ENCODE results near the gene RAB40C.

Gene RAB40C

DNA sequence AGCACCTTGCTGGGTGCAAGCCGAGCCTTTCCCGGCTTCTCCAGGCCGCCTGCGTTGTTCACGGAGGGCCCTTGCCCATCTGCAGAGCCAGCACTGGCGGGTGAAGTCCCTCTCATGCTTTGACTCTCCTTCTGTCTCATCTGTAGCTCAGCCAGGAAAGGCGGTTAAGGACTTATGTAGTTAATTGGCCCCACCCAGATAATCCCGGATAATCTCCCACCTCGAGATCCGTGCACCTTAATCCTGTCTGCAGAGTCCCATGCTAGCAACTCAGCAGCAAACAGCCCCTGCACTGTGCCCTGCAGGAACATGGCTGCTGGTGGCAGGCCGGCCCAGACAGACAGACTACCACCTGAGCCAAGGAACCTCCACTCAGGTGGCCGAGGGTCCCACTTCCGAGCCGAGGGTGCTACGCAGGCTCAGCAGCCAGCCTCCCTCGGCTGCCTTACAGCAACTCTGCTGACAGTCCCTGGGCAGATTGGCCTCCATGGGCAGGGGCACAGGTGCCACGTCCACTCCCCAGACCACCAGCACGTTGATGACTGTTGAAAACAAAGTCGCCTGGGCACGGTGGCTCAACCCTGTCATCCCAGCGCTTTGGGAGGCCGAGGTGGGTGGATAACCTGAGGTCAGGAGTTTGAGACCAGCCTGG lies 16.9 kb downstream of the RAB40C start:
- Histone ChIP-seq H3K4me1 (ENCODE audit: control insufficient read depth, insufficient read depth, low read length, unreplicated experiment) (no peaks in the 10 kb centered on the region), H3K27ac (ENCODE audit: low read depth, low read length) (no peak overlapping the region), H3K4me3 (ENCODE audit: low read depth, low read length) (no peak overlapping the region), H3K27me3 (ENCODE audit: insufficient read depth, low read length) (no peaks in the 10 kb centered on the region), H3K79me2 (ENCODE audit: control insufficient read depth, insufficient read depth, low read length, unreplicated experiment) (peaks cover 3% of the 10 kb centered on the region), H3K36me3 (ENCODE audit: insufficient read depth, low read length) (no peaks in the 10 kb centered on the region), H2AFZ (ENCODE audit: low read length, unreplicated experiment) (no peak overlapping the region)

DNA sequence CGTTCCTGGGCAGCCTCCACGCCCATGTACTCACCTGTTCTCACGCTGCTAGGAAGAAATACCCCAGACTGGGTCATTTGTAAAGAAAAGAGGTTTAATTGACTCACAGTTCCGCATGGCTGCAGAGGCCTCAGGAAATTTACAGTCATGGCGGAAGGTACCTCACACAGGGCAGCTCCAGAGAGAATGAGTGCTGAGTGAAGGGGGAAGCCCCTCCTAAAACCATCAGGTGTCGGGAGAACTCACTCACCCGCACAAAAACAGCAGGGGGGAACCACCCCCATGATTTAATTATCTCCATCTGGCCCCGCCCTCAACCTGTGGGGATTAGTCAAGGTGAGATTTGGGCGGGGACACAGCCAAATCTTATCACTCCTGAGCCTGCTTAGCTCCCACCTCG lies 18.2 kb downstream of the RAB40C start:
- no peak overlapping the region for H3K27ac ChIP-seq (ENCODE audit: low read depth, low read length)
- H3K27me3 ChIP-seq (ENCODE audit: insufficient read depth, low read length), result no peaks in the 10 kb centered on the region
- H3K36me3 ChIP-seq (ENCODE audit: insufficient read depth, low read length), result no peaks in the 10 kb centered on the region
- H2AFZ ChIP-seq (ENCODE audit: low read length, unreplicated experiment), result no peak overlapping the region
- no peaks in the 10 kb centered on the region for H3K4me1 ChIP-seq (ENCODE audit: control insufficient read depth, insufficient read depth, low read length, unreplicated experiment)
- peaks cover 3% of the 10 kb centered on the region for H3K79me2 ChIP-seq (ENCODE audit: control insufficient read depth, insufficient read depth, low read length, unreplicated experiment)
- no peak overlapping the region for H3K4me3 ChIP-seq (ENCODE audit: low read depth, low read length)

DNA sequence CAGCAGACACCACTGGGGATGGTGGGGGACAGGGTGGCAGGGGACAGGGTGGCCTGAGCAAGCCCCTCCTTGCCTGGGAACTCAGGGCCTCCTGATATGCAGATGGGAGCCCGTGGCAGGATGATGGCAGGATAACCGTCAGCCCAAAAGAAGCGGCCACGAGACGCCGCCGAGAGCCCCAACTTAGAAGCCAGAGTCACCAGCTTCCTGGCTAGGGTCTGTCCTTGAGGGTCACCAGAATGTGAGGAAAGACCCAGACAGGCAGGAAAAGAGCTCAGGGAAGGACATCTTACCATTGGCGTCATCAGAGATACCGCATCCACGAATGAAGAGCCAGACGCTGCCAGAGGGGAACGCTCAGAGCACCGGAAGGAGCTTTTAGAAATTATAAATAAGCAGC lies 19.4 kb downstream of the RAB40C start:
- no peak overlapping the region for H3K4me3 ChIP-seq (ENCODE audit: low read depth, low read length)

DNA sequence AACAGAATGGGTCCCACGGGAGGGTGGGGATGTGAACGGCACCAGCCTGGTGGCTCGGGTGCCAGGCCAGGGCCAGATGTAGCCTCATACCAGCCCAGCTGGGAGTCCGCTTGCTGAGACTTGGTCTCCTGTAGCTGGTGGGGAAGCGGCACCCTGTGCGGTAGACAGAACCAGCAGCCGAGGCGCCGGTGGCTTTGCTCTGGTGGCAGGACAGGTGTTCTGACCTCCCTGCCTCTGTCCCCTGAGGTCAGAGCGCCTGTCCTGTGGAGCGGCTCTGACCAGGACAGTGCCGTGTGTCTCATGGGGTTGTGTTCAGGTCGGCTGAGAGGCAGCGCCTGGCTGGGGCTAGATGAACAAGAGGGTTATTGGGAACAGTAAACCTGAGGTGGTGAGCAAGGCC lies 20.1 kb downstream of the RAB40C start:
- H3K36me3 ChIP-seq (ENCODE audit: insufficient read depth, low read length), result no peaks in the 10 kb centered on the region
- no peak overlapping the region for H3K4me3 ChIP-seq (ENCODE audit: low read depth, low read length)
- H3K79me2 ChIP-seq (ENCODE audit: control insufficient read depth, insufficient read depth, low read length, unreplicated experiment), result peaks cover 3% of the 10 kb centered on the region
- no peaks in the 10 kb centered on the region for H3K27me3 ChIP-seq (ENCODE audit: insufficient read depth, low read length)
- no peaks in the 10 kb centered on the region for H3K4me1 ChIP-seq (ENCODE audit: control insufficient read depth, insufficient read depth, low read length, unreplicated experiment)
- H2AFZ ChIP-seq (ENCODE audit: low read length, unreplicated experiment), result no peak overlapping the region
- no peak overlapping the region for H3K27ac ChIP-seq (ENCODE audit: low read depth, low read length)

More for the DNA sequence above, 19.4 kb downstream of the RAB40C start:
- Histone ChIP-seq H3K4me1 (ENCODE audit: control insufficient read depth, insufficient read depth, low read length, unreplicated experiment) (no peaks in the 10 kb centered on the region), H3K79me2 (ENCODE audit: control insufficient read depth, insufficient read depth, low read length, unreplicated experiment) (peaks cover 3% of the 10 kb centered on the region), H3K27ac (ENCODE audit: low read depth, low read length) (no peak overlapping the region), H3K36me3 (ENCODE audit: insufficient read depth, low read length) (no peaks in the 10 kb centered on the region), H3K27me3 (ENCODE audit: insufficient read depth, low read length) (no peaks in the 10 kb centered on the region), H2AFZ (ENCODE audit: low read length, unreplicated experiment) (no peak overlapping the region)

DNA sequence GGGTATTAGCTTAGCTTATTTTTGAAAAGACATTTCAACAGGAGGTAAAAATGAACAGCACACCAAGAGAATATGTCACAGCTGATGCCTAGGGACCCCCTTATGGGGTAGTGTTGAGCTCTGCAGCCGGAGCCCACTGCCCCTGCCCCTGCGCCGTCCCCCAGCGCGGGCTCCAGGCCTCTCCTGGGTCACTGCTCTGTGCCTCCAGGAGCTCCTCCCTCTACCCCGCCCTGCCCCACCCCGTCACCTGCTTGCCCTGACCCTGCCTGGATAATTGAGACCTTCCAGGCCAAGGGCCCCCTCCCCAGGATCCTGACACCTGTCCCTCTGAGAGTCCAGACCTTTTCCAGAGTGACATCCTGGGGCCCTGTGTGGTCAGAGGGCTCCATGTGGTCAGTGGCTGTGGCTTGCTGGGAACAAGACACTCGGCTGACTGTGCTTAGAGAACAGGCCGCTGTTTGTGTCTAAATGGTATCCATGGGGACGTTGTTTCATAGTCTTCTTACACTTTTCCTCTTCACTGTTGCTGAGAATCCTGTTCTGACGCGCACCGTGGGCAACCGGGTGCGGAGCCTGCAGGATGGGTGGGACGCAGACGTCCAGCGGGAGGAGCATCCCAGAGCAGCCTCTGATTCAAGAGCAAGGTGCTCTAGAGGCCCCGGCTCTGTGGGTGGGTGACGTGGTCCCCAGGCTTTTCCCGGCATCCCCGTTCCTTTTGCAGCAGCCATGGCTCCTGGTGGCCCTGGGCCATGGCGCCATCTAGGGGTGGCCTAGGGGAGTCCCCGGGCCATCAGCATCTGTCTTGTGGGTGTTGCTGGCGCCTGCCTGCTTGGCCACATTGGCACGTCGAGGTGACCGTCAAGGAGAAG lies 20.9 kb downstream of the RAB40C start:
- Histone ChIP-seq H3K27me3 (ENCODE audit: insufficient read depth, low read length) (no peaks in the 10 kb centered on the region), H3K36me3 (ENCODE audit: insufficient read depth, low read length) (no peaks in the 10 kb centered on the region), H3K4me1 (ENCODE audit: control insufficient read depth, insufficient read depth, low read length, unreplicated experiment) (no peaks in the 10 kb centered on the region), H3K79me2 (ENCODE audit: control insufficient read depth, insufficient read depth, low read length, unreplicated experiment) (no peaks in the 10 kb centered on the region), H2AFZ (ENCODE audit: low read length, unreplicated experiment) (no peak overlapping the region), H3K27ac (ENCODE audit: low read depth, low read length) (no peak overlapping the region), H3K4me3 (ENCODE audit: low read depth, low read length) (no peak overlapping the region)

DNA sequence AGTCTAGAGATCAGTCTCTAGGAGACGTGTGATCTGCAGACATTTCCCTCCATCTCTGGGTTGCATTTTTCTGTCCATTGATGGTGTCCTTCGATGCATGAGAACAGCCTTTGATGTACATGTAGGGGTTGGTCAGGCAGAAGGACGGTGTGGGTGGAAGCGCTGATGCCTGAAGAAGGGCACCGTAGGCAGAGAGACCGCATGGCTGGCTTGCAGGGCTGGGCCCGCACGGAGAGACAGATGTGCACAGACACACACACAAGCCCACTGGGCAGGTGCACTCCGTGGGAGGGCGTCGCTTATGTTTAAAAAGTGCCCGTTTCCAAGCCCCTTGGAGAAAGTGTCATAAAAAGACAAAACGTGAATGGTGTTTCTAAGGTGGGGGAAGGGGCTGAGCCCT lies 25.3 kb downstream of the RAB40C start:
- no peaks in the 10 kb centered on the region for H3K79me2 ChIP-seq (ENCODE audit: control insufficient read depth, insufficient read depth, low read length, unreplicated experiment)
- H3K27ac ChIP-seq (ENCODE audit: low read depth, low read length), result no peak overlapping the region
- H2AFZ ChIP-seq (ENCODE audit: low read length, unreplicated experiment), result no peak overlapping the region
- H3K36me3 ChIP-seq (ENCODE audit: insufficient read depth, low read length), result no peaks in the 10 kb centered on the region
- no peaks in the 10 kb centered on the region for H3K4me1 ChIP-seq (ENCODE audit: control insufficient read depth, insufficient read depth, low read length, unreplicated experiment)
- H3K27me3 ChIP-seq (ENCODE audit: insufficient read depth, low read length), result no peaks in the 10 kb centered on the region
- H3K4me3 ChIP-seq (ENCODE audit: low read depth, low read length), result no peak overlapping the region

DNA sequence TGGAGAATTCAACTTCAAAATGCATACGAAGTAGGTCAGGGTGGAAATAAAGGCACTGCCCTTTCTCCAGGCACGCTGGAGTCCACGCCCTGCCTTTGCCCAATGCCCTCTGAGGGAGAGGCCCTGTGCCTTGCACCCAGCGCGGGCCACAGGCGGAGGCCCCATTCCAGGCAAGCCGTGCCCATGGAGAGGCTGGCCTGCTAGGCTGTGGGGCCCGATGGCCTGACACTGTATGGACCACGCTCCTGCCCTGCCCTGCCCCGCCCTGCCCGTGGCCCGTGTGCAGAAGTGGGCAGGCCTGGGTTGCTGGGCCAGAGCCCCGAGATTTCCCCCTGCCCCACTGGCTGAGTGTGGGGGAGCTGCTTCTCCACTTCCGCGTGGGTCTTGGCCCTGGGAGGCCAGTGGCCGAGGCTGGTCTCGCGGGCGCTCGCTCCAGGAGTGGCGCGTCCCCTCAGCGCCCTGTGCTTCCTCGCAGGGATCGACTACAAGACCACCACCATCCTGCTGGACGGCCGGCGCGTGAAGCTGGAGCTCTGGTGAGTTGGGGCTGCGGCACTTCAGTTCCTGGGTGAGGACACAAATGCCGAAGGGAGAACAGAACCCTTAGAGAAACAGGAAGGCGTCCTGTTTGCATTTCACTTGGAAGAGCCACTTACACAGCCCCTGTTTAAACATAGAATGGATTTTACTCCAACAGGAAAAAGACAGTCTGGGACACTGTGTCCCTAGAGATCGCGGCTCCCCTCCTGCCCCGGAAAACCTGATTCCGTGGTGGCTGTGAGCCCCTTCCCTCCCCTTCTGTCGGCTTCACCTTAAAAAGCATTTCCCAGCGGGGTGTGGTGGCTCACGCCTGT lies 27.1 kb downstream of the RAB40C start:
- Histone ChIP-seq H3K4me3 (ENCODE audit: low read depth, low read length) (no peak overlapping the region), H3K36me3 (ENCODE audit: insufficient read depth, low read length) (no peaks in the 10 kb centered on the region), H3K27me3 (ENCODE audit: insufficient read depth, low read length) (no peaks in the 10 kb centered on the region), H3K79me2 (ENCODE audit: control insufficient read depth, insufficient read depth, low read length, unreplicated experiment) (no peaks in the 10 kb centered on the region), H3K4me1 (ENCODE audit: control insufficient read depth, insufficient read depth, low read length, unreplicated experiment) (no peaks in the 10 kb centered on the region), H3K27ac (ENCODE audit: low read depth, low read length) (no peak overlapping the region), H2AFZ (ENCODE audit: low read length, unreplicated experiment) (no peak overlapping the region)

DNA sequence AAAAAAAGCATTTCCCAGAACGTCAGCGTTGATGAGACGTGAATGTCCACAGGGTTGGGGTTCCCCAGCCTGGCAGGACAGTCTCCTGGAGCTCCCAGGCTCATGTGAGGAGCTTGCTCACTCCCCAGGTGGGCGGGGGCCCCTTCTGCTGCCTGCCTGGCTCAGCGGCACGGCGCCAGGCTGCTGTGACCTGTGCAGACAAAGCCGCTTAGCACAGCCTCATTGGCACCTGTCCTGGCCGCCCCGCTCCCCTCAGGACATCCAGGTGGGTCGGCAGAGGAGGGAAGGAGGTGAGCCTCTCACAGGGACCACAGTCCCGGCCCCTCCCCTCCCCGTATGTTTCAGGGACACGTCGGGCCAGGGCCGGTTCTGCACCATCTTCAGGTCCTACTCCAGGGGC lies 28.0 kb downstream of the RAB40C start:
- Histone ChIP-seq H3K27me3 (ENCODE audit: insufficient read depth, low read length) (no peaks in the 10 kb centered on the region), H3K36me3 (ENCODE audit: insufficient read depth, low read length) (no peaks in the 10 kb centered on the region), H3K4me1 (ENCODE audit: control insufficient read depth, insufficient read depth, low read length, unreplicated experiment) (no peaks in the 10 kb centered on the region)

DNA sequence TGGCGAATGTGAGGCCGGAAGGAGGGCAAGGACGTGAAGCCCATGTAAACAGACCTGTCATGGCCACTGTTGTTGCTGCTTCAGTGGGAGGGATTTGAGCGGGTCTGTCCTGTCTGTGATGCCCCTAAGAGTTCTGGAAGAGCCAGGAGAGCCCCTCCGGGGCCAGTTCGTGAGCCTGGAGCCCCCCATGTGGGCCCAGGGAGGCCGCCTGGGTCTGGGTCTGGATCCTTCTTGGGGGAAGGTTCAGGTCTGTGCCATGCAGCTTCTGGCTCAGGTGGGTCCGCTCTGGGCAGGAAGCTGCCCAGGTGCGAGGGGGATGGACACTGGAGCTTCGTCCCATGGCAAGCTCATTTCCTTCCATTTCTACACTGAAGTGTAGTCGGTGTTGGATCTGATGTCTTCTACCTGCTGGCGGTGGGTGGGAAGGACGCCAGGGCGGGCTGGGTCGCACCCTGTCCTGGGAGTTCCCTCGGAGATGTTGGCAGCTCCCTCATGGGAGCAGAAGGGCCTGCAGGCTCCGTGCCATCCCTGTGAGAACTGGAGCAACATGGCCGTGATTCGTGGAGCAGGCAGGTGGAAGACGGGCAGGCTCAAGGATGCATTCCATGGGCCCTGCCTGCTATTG lies 29.7 kb downstream of the RAB40C start:
- H3K27ac ChIP-seq (ENCODE audit: low read depth, low read length), result no peak overlapping the region
- H3K4me3 ChIP-seq (ENCODE audit: low read depth, low read length), result no peak overlapping the region
- no peaks in the 10 kb centered on the region for H3K79me2 ChIP-seq (ENCODE audit: control insufficient read depth, insufficient read depth, low read length, unreplicated experiment)
- no peaks in the 10 kb centered on the region for H3K36me3 ChIP-seq (ENCODE audit: insufficient read depth, low read length)
- H2AFZ ChIP-seq (ENCODE audit: low read length, unreplicated experiment), result no peak overlapping the region
- no peaks in the 10 kb centered on the region for H3K27me3 ChIP-seq (ENCODE audit: insufficient read depth, low read length)
- no peaks in the 10 kb centered on the region for H3K4me1 ChIP-seq (ENCODE audit: control insufficient read depth, insufficient read depth, low read length, unreplicated experiment)

More for the DNA sequence above, 28.0 kb downstream of the RAB40C start:
- Histone ChIP-seq H3K4me3 (ENCODE audit: low read depth, low read length) (no peak overlapping the region), H3K79me2 (ENCODE audit: control insufficient read depth, insufficient read depth, low read length, unreplicated experiment) (no peaks in the 10 kb centered on the region), H2AFZ (ENCODE audit: low read length, unreplicated experiment) (no peak overlapping the region), H3K27ac (ENCODE audit: low read depth, low read length) (no peak overlapping the region)

Measured in ACC112 (cell line).